ENCODE measurements around the gene AHRR. TPM values are rescaled to one million over a fixed set of nuclear protein-coding genes. Genes with fewer than 3 reads are reported as not detected.
"Not testable (repeated sequence)": the region's sequence is repeated elsewhere in the genome, so short reads cannot be mapped to it uniquely, and the experiment has no call there.

The AHRR gene
- total and polyA plus RNA-seq, 2 of the 4 experiments (the other 2 are of a cell fraction) = 15.6 to 37.1 TPM

DNA sequence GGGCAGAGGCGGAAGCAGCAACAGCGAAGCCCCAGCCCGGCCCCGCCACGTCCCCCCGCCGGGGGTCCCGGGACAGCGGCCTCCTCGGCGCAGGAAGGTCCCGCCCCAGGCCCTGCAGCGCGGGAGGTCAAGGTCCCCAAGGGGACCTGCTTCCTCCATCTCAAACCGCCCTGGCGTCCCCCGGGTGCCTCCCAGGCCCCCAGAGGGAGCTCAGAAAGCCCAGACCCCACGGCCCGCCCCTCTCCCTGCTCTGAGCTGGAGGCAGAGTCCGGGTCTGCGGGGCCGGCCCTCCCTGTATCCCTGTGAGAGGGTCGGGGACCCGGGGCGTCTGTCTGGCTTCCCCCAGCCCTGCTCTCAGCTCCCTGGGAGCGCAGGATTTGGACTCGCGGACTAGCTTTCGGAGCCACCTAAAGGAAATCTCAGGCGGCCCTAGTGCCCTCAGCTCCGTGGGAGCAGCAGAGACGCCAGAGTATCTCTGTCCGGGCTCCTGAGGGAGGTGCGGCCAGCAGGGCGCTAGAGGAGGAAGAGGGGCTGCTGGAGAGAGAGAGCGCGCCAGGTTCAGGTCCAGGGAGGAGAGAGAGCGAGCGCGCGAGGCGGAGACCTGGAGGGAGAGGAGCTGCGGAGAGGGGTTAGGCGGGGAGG, 152.2 kb downstream of the AHRR start (continued):
- TF ChIP-seq, protein P1, sequence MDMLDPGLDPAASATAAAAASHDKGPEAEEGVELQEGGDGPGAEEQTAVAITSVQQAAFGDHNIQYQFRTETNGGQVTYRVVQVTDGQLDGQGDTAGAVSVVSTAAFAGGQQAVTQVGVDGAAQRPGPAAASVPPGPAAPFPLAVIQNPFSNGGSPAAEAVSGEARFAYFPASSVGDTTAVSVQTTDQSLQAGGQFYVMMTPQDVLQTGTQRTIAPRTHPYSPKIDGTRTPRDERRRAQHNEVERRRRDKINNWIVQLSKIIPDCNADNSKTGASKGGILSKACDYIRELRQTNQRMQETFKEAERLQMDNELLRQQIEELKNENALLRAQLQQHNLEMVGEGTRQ (IDR thresholded peaks at IDR 0.05; ENCODE audit: low read depth, low read length) = no peak

DNA sequence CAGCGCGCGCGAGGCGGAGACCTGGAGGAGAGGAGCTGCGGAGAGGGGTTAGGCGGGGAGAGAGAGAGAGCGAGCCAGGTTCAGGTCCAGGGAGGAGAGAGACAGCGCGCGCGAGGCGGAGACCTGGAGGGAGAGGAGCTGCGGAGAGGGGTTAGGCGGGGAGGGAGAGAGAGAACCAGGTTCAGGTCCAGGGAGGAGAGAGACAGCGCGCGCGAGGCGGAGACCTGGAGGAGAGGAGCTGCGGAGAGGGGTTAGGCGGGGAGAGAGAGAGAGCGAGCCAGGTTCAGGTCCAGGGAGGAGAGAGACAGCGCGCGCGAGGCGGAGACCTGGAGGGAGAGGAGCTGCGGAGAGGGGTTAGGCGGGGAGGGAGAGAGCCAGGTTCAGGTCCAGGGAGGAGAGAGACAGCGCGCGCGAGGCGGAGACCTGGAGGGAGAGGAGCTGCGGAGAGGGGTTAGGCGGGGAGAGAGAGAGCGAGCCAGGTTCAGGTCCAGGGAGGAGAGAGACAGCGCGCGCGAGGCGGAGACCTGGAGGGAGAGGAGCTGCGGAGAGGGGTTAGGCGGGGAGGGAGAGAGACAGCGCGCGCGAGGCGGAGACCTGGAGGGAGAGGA, 152.8 kb downstream of the AHRR start:
- H3K9ac ChIP-seq (ENCODE audit: low read depth, low read length); H3K18ac ChIP-seq (ENCODE audit: low read depth, low read length); H3K23ac ChIP-seq (ENCODE audit: low read depth, low read length); H4K20me1 ChIP-seq (ENCODE audit: insufficient read depth, low read length); H3K14ac ChIP-seq (replicated peaks; ENCODE audit: low read depth, low read length); BruUV-seq (replicated peaks); H2AK5ac ChIP-seq (ENCODE audit: low read depth, low read length); H4K8ac ChIP-seq (ENCODE audit: low read depth in 2 of 2, low read length in 2 of 2); H2BK20ac ChIP-seq (ENCODE audit: low read depth, low read length); H4K91ac ChIP-seq (ENCODE audit: insufficient read depth, low read depth, low read length); H4K5ac ChIP-seq (ENCODE audit: low read depth, low read length); H3K27ac ChIP-seq (ENCODE audit: insufficient read depth, low read length); H3K56ac ChIP-seq (ENCODE audit: extremely low read depth, insufficient read depth, low read length); H2BK120ac ChIP-seq (ENCODE audit: low read depth, low read length); CTCF ChIA-PET; dilution Hi-C loops (cut with HindIII; ENCODE audit: low sequenced_read_pairs, unreplicated experiment); DNase-seq; H3K9me1 ChIP-seq (ENCODE audit: insufficient read depth, low read length); H2BK5ac ChIP-seq (ENCODE audit: low read depth, low read length, poor library complexity, severe bottlenecking); H2BK15ac ChIP-seq (ENCODE audit: low read depth, low read length); H3K4ac ChIP-seq (ENCODE audit: low read depth, low read length); H3K27me3 ChIP-seq (ENCODE audit: control insufficient read depth, insufficient read depth, low read length); in situ Hi-C loops (cut with MboI; ENCODE audit: low sequenced_read_pairs); H3K4me1 ChIP-seq (ENCODE audit: control insufficient read depth, insufficient read depth, low read length); ATAC-seq (ENCODE audit: low read depth); H3K9me3 ChIP-seq (ENCODE audit: control insufficient read depth, insufficient read depth, low read length): not testable (repeated sequence)
- POLR2A ChIA-PET (ENCODE audit: unreplicated experiment) = interaction anchor here (0.6 kb wide), 2 partner anchors 83 to 316 kb away, joined by 3 to 4 read pairs; no protein-coding TSS in a partner anchor
- H3K4me3 ChIP-seq (ENCODE audit: insufficient read depth, low read depth, low read length) = peak overlapping the region; percentile 79
- peak overlapping the region; percentile 64; the same call in 1 of the 2 replicates for H3K4me2 ChIP-seq (ENCODE audit: low read depth, low read length)
- WGBS, 2 experiments (ENCODE audit: extremely low coverage in 2 of 2, insufficient read length in 1 of 2) = no CpG with 5 or more reads among the region's 50 CpGs
- H2AFZ ChIP-seq (replicated peaks; ENCODE audit: low read length, poor library complexity) = peak overlapping the region; percentile 4
- H2AK9ac ChIP-seq (replicated peaks; ENCODE audit: low read depth, low read length, poor library complexity) = peak overlapping the region; percentile 52
- H3K36me3 ChIP-seq (ENCODE audit: control insufficient read depth, insufficient read depth, low read length) = peaks cover 12% of the 10 kb centered on the region
- intact Hi-C loops (cut with micrococcal nuclease) = loop anchor here (10.0 kb wide), 1 partner anchor 430 kb away; no protein-coding TSS in a partner anchor
- H3K79me1 ChIP-seq (ENCODE audit: low read depth in 1 of 2, low read length in 2 of 2) = peaks cover 15 to 33% of the 10 kb centered on the region in 2 experiments
